Left ventricle myocardium inferior (tissue), 1 donor: Measurements from ENCODE around the gene ASIC4. TPM values are rescaled to one million over a fixed set of nuclear protein-coding genes. Genes with fewer than 3 reads are reported as not detected.

Source experiments
- DNase-seq: peaks from one replicate; pipeline ENCODE4 v3.0.0-alpha.2; 2020
- H3K27ac ChIP-seq: fragments of 200-600 bp; replicated peaks from 2 replicates; pipeline ENCODE4 v1.8.0; 2021
- H3K27me3 ChIP-seq: fragments of 200-600 bp; 2 replicates; pipeline ENCODE4 v1.8.0; 2021; ENCODE audit warnings: low read depth
- H3K36me3 ChIP-seq: fragments of 200-600 bp; 2 replicates; pipeline ENCODE4 v1.8.0; 2021
- H3K4me1 ChIP-seq: fragments of 200-600 bp; 2 replicates; pipeline ENCODE4 v1.8.0; 2021
- H3K4me3 ChIP-seq: fragments of 200-600 bp; 2 replicates; pipeline ENCODE4 v1.8.0; 2021; ENCODE audit warnings: mild to moderate bottlenecking, moderate library complexity
- H3K9me3 ChIP-seq: fragments of 200-600 bp; replicated peaks from 2 replicates; pipeline ENCODE4 v1.8.0; 2021
- CTCF ChIP-seq: fragments of 200-600 bp; IDR thresholded peaks from 2 replicates; pipeline ENCODE4 v1.8.0; 2021; ENCODE audit warnings: antibody characterized with exemption, mild to moderate bottlenecking, borderline replicate concordance
- intact Hi-C: fragments of 100-400 bp; cut with micrococcal nuclease; formaldehyde crosslinking; loops from one replicate; pipeline ENCODE4 v1.11.0; 2022
- total RNA-seq: library from RNA; stranded (reverse); fragmentation: NEBNext Ultra II Directional; extraction: Animal tissue kit (Norgen Biotek cat#: 25700); gene quantifications from one replicate; pipeline ENCODE4 v1.2.1, GENCODE V29; 2021
- donor health status: DM: no; HTN: yes; CAD: no; lungs with severe emphysema.

Gene ASIC4
- total RNA-seq, 1 donor from 2014 or later, result not detected

GRCh38 chr2:219468410-219469185, 45.7 kb upstream of the ASIC4 start:
- Histone ChIP-seq H3K9me3 (no peaks in the 10 kb centered on the region), H3K36me3 (peaks cover 5% of the 10 kb centered on the region), H3K4me1 (peaks cover 71% of the 10 kb centered on the region), H3K27me3 (peaks cover 12% of the 10 kb centered on the region), H3K4me3 (no peak overlapping the region), H3K27ac (peak overlapping the region; percentile 62)
- intact Hi-C loops, result no loop called here
- DNase-seq, result no peak
- TF ChIP-seq CTCF, result no peak

- Histone ChIP-seq H3K27me3 (peaks cover 12% of the 10 kb centered on the region), H3K4me1 (peaks cover 64% of the 10 kb centered on the region), H3K36me3 (peaks cover 5% of the 10 kb centered on the region), H3K9me3 (no peaks in the 10 kb centered on the region), H3K27ac (peak overlapping the region; percentile 62), H3K4me3 (no peak overlapping the region)
- no peak for DNase-seq
- intact Hi-C loops, result no loop called here
- TF ChIP-seq CTCF, result no peak
Measured at GRCh38 chr2:219469186-219469724, 45.0 kb upstream of the ASIC4 start.

DNA sequence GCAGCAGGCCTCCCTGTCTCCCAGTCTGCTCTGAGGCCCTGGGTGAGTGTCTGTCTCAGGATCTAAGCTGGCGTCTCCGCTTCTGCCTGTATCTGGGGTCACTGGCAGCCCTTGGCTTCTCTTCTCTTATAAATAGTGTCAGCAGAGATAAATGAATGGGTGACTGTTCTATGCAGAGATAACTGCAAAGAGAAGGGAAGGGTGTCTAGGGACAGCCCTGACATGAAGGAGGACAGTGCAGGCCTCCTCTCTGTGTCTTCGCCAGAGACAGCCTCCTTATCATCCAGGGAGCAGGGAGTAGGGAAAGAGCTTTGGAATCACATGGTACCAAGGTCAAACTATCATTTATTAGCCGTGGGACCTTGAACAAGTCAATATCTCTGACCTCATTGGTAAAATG, 43.9 kb upstream of the ASIC4 start:
- intact Hi-C loops, result no loop called here

DNA sequence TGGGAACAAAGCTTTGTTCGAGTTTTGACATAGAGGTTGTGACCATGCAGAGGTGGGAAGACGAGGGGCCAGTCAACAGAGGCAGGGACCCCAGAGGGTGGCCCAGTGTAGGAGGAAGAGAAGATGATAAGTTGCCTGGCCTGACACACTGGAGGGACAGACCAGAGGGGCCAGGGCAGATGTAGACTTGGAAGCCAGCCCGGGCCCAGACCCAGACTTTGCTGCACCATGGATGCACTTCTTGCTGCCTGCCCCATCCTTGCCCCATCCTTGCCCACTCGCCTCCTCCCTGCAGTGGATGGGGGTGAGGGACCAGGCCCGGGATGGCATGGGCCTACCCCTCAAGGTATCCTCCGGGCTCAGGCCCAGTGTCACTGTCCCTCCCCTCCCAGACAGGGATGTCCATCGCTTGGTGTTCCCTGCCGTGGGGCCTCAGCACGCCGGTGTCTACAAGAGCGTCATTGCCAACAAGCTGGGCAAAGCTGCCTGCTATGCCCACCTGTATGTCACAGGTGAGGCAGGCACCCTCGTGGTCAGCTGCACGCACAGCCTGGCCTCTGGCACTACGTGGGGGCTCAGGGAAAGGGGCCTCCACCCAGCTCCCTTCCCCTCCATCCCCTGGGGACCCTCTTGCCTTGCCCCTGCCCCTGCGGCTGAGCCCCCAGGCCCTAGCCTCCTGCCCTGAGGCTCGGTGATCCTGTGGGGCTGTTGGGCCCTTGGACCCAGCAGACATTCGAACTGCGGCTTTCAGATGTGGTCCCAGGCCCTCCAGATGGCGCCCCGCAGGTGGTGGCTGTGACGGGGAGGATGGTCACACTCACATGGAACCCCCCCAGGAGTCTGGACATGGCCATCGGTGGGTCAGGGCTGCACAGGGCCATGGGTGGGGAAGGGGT, 42.6 kb upstream of the ASIC4 start:
- Histone ChIP-seq H3K9me3 (no peaks in the 10 kb centered on the region), H3K4me1 (peaks cover 64% of the 10 kb centered on the region), H3K4me3 (no peak overlapping the region), H3K27me3 (peaks cover 24% of the 10 kb centered on the region), H3K27ac (peak overlapping the region; percentile 62), H3K36me3 (peaks cover 5% of the 10 kb centered on the region)
- DNase-seq, result no peak
- intact Hi-C loops, result no loop called here
- TF ChIP-seq CTCF, result no peak

More for the DNA sequence above, 43.9 kb upstream of the ASIC4 start:
- Histone ChIP-seq H3K9me3 (no peaks in the 10 kb centered on the region), H3K36me3 (peaks cover 5% of the 10 kb centered on the region), H3K27me3 (peaks cover 13% of the 10 kb centered on the region), H3K4me3 (no peak overlapping the region), H3K27ac (peak overlapping the region; percentile 62), H3K4me1 (peaks cover 64% of the 10 kb centered on the region)
- TF ChIP-seq CTCF, result no peak
- no peak for DNase-seq

- intact Hi-C loops, result no loop called here
Measured at GRCh38 chr2:219472629-219473187, 41.6 kb upstream of the ASIC4 start.

More at GRCh38 chr2:219472629-219473187, 41.6 kb upstream of the ASIC4 start:
- H3K4me1 ChIP-seq, result peaks cover 64% of the 10 kb centered on the region
- H3K27ac ChIP-seq, result no peak overlapping the region
- H3K9me3 ChIP-seq, result no peaks in the 10 kb centered on the region
- TF ChIP-seq CTCF, result no peak
- H3K4me3 ChIP-seq, result no peak overlapping the region
- H3K36me3 ChIP-seq, result peaks cover 5% of the 10 kb centered on the region
- peaks cover 27% of the 10 kb centered on the region for H3K27me3 ChIP-seq
- no peak for DNase-seq
